Mesendoderm (in vitro differentiated cells): Measurements from ENCODE around the gene PCDHGA3.
"Not testable (repeated sequence)": the region's sequence is repeated elsewhere in the genome, so short reads cannot be mapped to it uniquely, and the experiment has no call there.

Source experiments
- DNase-seq: peaks from one replicate; pipeline ENCODE4 v3.0.0; 2013
- H2AK5ac ChIP-seq: 2 replicates; pipeline ENCODE4 v1.6.1; 2013; ENCODE audit warnings: low read length, inconsistent platforms
- H2BK120ac ChIP-seq: 2 replicates; pipeline ENCODE4 v1.6.1; 2013; ENCODE audit warnings: low read depth, mild to moderate bottlenecking, low read length, moderate library complexity, mixed read lengths
- H2BK15ac ChIP-seq: replicated peaks from 2 replicates; pipeline ENCODE4 v1.6.1; 2013; ENCODE audit warnings: low read depth, mild to moderate bottlenecking, moderate library complexity
- H2BK5ac ChIP-seq: 2 replicates; pipeline ENCODE4 v1.6.1; 2013; ENCODE audit warnings: low read length, inconsistent platforms
- H3K18ac ChIP-seq: 2 replicates; pipeline ENCODE4 v1.6.1; 2013; ENCODE audit warnings: mild to moderate bottlenecking, low read length, mixed read lengths
- H3K23ac ChIP-seq: one replicate; pipeline ENCODE4 v1.6.1; 2013; ENCODE audit warnings: low read length
- H3K27ac ChIP-seq: 2 replicates; pipeline ENCODE4 v1.5.1; 2013; ENCODE audit warnings: low read depth, mild to moderate bottlenecking, inconsistent platforms, low read length, moderate library complexity
- H3K27me3 ChIP-seq: 2 replicates; pipeline ENCODE4 v1.6.1; 2013; ENCODE audit warnings: low read length, control low read depth, mild to moderate bottlenecking, inconsistent platforms; ENCODE audit not compliant: insufficient read depth, poor library complexity
- H3K36me3 ChIP-seq: 2 replicates; pipeline ENCODE4 v1.6.1; 2013; ENCODE audit warnings: low read length, inconsistent platforms; ENCODE audit not compliant: control insufficient read depth, insufficient read depth
- H3K4ac ChIP-seq: one replicate; pipeline ENCODE4 v1.6.1; 2013; ENCODE audit warnings: low read depth, mild to moderate bottlenecking, low read length, moderate library complexity
- H3K4me1 ChIP-seq: 2 replicates; pipeline ENCODE4 v1.6.1; 2013; ENCODE audit warnings: low read depth, low read length, inconsistent platforms; ENCODE audit not compliant: control insufficient read depth
- H3K4me2 ChIP-seq: 2 replicates; pipeline ENCODE4 v1.6.1; 2013; ENCODE audit warnings: low read length
- H3K4me3 ChIP-seq: 2 replicates; pipeline ENCODE4 v1.5.1; 2013; ENCODE audit warnings: mild to moderate bottlenecking, low read length
- H3K56ac ChIP-seq: one replicate; pipeline ENCODE4 v1.6.1; 2013; ENCODE audit warnings: low read length
- H3K79me1 ChIP-seq: 2 replicates; pipeline ENCODE4 v1.6.1; 2013; ENCODE audit warnings: low read length, inconsistent platforms
- H3K79me2 ChIP-seq: 2 replicates; pipeline ENCODE4 v1.6.1; 2013; ENCODE audit warnings: mild to moderate bottlenecking, low read length; ENCODE audit not compliant: control insufficient read depth, insufficient read depth
- H3K9ac ChIP-seq: 2 replicates; pipeline ENCODE4 v1.6.1; 2013; ENCODE audit warnings: low read length, inconsistent platforms
- H4K5ac ChIP-seq: one replicate; pipeline ENCODE4 v1.6.1; 2013; ENCODE audit warnings: low read length
- H4K8ac ChIP-seq: one replicate; pipeline ENCODE4 v1.6.1; 2013; ENCODE audit warnings: low read depth, mild to moderate bottlenecking, control low read depth, low read length, moderate library complexity
- WGBS: extraction: QIAGEN DNeasy Blood & Tissue Kit; methylation state at CpG from one replicate; pipeline ENCODE4 v1.1.7; 2013; ENCODE audit warnings: low lambda C conversion rate, missing lambda C conversion rate; ENCODE audit not compliant: insufficient coverage; ENCODE audit errors: extremely low coverage; 5-methylcytosine and 5-hydroxymethylcytosine counted together

The PCDHGA3 gene

GRCh38 chr5:141328231-141328630 is 15.4 kb upstream of the PCDHGA3 start:
- Histone ChIP-seq H2BK5ac (no peak overlapping the region), H4K8ac (no peak overlapping the region), H3K4me2 (no peak overlapping the region), H3K36me3 (no peaks in the 10 kb centered on the region), H2BK15ac (no peak overlapping the region), H3K27me3 (no peaks in the 10 kb centered on the region), H3K4ac (no peak overlapping the region), H3K56ac (no peak overlapping the region), H2AK5ac (no peak overlapping the region), H3K79me1 (no peaks in the 10 kb centered on the region), H3K27ac (no peak overlapping the region), H3K9ac (no peak overlapping the region), H4K5ac (no peak overlapping the region), H3K4me1 (no peaks in the 10 kb centered on the region), H3K79me2 (no peaks in the 10 kb centered on the region), H3K18ac (no peak overlapping the region), H2BK120ac (no peak overlapping the region), H3K4me3 (no peak overlapping the region), H3K23ac (no peak overlapping the region)
- no CpG with 5 or more reads among the region's 8 CpGs for WGBS
- no peak for DNase-seq

GRCh38 chr5:141330299-141331080 is 13.1 kb upstream of the PCDHGA3 start, which contains the start of gene PCDHGA1:
Gene PCDHGA1 (plus strand): TSS chr5:141330514.
- Histone ChIP-seq H2BK5ac (no peak within 1 kb of the TSS), H3K79me1 (no peaks in the 10 kb centered on the region), H3K9ac (no peak within 1 kb of the TSS), H2BK120ac (no peak within 1 kb of the TSS), H3K23ac (no peak within 1 kb of the TSS), H2BK15ac (no peak within 1 kb of the TSS), H3K79me2 (no peaks in the 10 kb centered on the region), H4K8ac (no peak within 1 kb of the TSS), H3K4me2 (no peak within 1 kb of the TSS), H3K56ac (no peak within 1 kb of the TSS), H3K18ac (no peak within 1 kb of the TSS), H3K36me3 (no peaks in the 10 kb centered on the region), H2AK5ac (no peak within 1 kb of the TSS), H4K5ac (no peak within 1 kb of the TSS), H3K27ac (no peak within 1 kb of the TSS), H3K4ac (no peak within 1 kb of the TSS), H3K4me3 (no peak within 1 kb of the TSS), H3K4me1 (no peaks in the 10 kb centered on the region), H3K27me3 (no peaks in the 10 kb centered on the region)
- WGBS, result no CpG with 5 or more reads among the region's 21 CpGs
- DNase-seq, result peak; percentile 26

GRCh38 chr5:141332571-141332970 is 11.1 kb upstream of the PCDHGA3 start:
- not testable (repeated sequence) for H3K79me1 ChIP-seq, H3K4me3 ChIP-seq, H3K56ac ChIP-seq, H3K79me2 ChIP-seq, H2BK15ac ChIP-seq, H3K4me1 ChIP-seq, H3K9ac ChIP-seq, H4K8ac ChIP-seq, H3K4me2 ChIP-seq, H3K27me3 ChIP-seq, H2AK5ac ChIP-seq, H4K5ac ChIP-seq, H3K36me3 ChIP-seq, H3K23ac ChIP-seq, H3K4ac ChIP-seq, H2BK5ac ChIP-seq, H3K27ac ChIP-seq, DNase-seq, H2BK120ac ChIP-seq, H3K18ac ChIP-seq
- no CpG with 5 or more reads among the region's 39 CpGs for WGBS

- no peak within 1 kb of the TSS for H3K27ac ChIP-seq
Observed at GRCh38 chr5:141338538-141339306, 4.9 kb upstream of the PCDHGA3 start, which contains the start of gene PCDHGA2. Gene PCDHGA2 (plus strand): TSS chr5:141338760.

GRCh38 chr5:141340781-141341354 is 2.8 kb upstream of the PCDHGA3 start:
- not testable (repeated sequence) for H3K27me3 ChIP-seq, H3K4me1 ChIP-seq, H3K4me3 ChIP-seq, H3K4me2 ChIP-seq, DNase-seq, H2AK5ac ChIP-seq, H3K18ac ChIP-seq, H3K23ac ChIP-seq, H2BK15ac ChIP-seq, H3K27ac ChIP-seq, H4K5ac ChIP-seq, H3K79me2 ChIP-seq, H3K4ac ChIP-seq, H3K79me1 ChIP-seq, H3K9ac ChIP-seq, H3K56ac ChIP-seq, H2BK120ac ChIP-seq, H2BK5ac ChIP-seq, H3K36me3 ChIP-seq, H4K8ac ChIP-seq
- WGBS, result no CpG with 5 or more reads among the region's 45 CpGs

More at GRCh38 chr5:141338538-141339306, 4.9 kb upstream of the PCDHGA3 start, which contains the start of gene PCDHGA2:
- H3K4me2 ChIP-seq, result no peak within 1 kb of the TSS
- no peaks in the 10 kb centered on the region for H3K79me1 ChIP-seq
- no peak within 1 kb of the TSS for H3K18ac ChIP-seq
- H2AK5ac ChIP-seq, result no peak within 1 kb of the TSS
- H3K27me3 ChIP-seq, result no peaks in the 10 kb centered on the region
- no peak within 1 kb of the TSS for H3K4me3 ChIP-seq
- H4K5ac ChIP-seq, result no peak within 1 kb of the TSS
- no peaks in the 10 kb centered on the region for H3K4me1 ChIP-seq
- H3K23ac ChIP-seq, result no peak within 1 kb of the TSS
- H3K79me2 ChIP-seq, result no peaks in the 10 kb centered on the region
- H3K4ac ChIP-seq, result no peak within 1 kb of the TSS
- H3K36me3 ChIP-seq, result no peaks in the 10 kb centered on the region
- H3K56ac ChIP-seq, result no peak within 1 kb of the TSS
- H2BK120ac ChIP-seq, result no peak within 1 kb of the TSS
- H4K8ac ChIP-seq, result no peak within 1 kb of the TSS
- peak; percentile 59 for DNase-seq
- no peak within 1 kb of the TSS for H2BK15ac ChIP-seq
- H3K9ac ChIP-seq, result no peak within 1 kb of the TSS
- no peak within 1 kb of the TSS for H2BK5ac ChIP-seq
- WGBS, result no CpG with 5 or more reads among the region's 27 CpGs
